Transverse colon (tissue), 4 donors: ENCODE data around the gene MDH1B.

ENCODE experiments used
- CTCF ChIP-seq, 5 experiments: fragments of 200-600 bp in 3 of 5; fragments of 450-650 bp in 2 of 5; sonication (generic) in 3 of 5; IDR thresholded peaks; 1 replicate in 2 of 5; 2 replicates in 3 of 5; pipeline ENCODE4 v1.5.1; 2016 to 2017; ENCODE audit warnings: antibody characterized with exemption in 5 of 5, inconsistent platforms in 3 of 5, mild to moderate bottlenecking in 2 of 5, moderate library complexity in 1 of 5
- EP300 ChIP-seq: sonication (generic); formaldehyde crosslinking; IDR thresholded peaks from one replicate; pipeline ENCODE4 v1.6.1; 2017; ENCODE audit warnings: antibody characterized with exemption, low read depth
- POLR2A ChIP-seq: fragments of 450-650 bp; IDR thresholded peaks from one replicate; pipeline ENCODE4 v1.6.1; 2016; ENCODE audit warnings: antibody characterized with exemption, mild to moderate bottlenecking, moderate library complexity
- POLR2AphosphoS5 ChIP-seq, 3 donors: sonication (generic); formaldehyde crosslinking; IDR thresholded peaks; one replicate each; pipeline ENCODE4 v1.6.1; 2016; ENCODE audit warnings: antibody characterized with exemption in 3 of 3

DNA sequence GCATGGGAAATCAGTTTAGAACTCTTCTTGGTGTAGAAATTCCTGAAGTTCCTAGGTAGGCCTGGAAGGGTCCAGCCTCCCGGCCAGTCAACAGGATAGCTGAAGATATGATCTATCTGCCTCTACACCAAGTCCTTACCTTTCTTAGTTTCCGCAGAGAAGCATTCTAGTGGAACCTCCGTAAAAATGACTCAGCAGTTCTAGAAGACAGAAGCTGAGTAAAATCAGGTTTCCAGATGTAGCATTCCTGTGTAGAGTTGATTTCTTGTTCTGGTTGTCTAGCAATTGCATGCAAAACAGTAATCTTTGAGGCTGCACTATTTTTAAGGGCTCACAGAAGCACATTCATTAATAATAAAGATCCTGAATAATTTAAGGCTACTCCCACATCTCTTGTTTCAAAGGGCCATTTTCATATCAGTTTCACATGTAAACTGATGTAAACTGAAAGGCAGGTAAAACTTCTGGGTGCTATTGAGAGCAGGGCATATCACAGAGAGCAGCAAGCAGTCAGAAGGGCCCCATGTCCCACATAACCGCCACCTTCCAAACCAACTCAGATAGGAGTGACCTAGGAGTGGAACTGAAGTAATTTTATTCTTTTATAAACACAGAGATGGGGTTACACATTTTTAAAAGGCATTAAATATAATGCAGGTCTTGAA lies 43.7 kb downstream of the MDH1B start:
- TF ChIP-seq CTCF (IDR thresholded peaks at IDR 0.05) (no peak), POLR2AphosphoS5 (IDR thresholded peaks at IDR 0.05) (no peak), POLR2A (no peak), EP300 (no peak)
